ENCODE data around the gene PASD1. TPM values are rescaled to one million over a fixed set of nuclear protein-coding genes. Genes with fewer than 3 reads are reported as not detected.

Gene PASD1
- total RNA-seq, 1 donor, result not detected

GRCh38 chrX:151701071-151701470 lies 137.6 kb downstream of the PASD1 start:
- no peaks in the 10 kb centered on the region for H3K9me3 ChIP-seq (ENCODE audit: low read depth, low read length)
- H3K4me2 ChIP-seq (ENCODE audit: insufficient read depth, low read length), result no peak overlapping the region
- no peak overlapping the region for H3K27ac ChIP-seq (ENCODE audit: low read depth, low read length)
- no peak overlapping the region for H3K4me3 ChIP-seq (ENCODE audit: insufficient read depth, low read length)
- no peak overlapping the region for H2AFZ ChIP-seq (ENCODE audit: low read length)
- H3K4me1 ChIP-seq (ENCODE audit: insufficient read depth, low read length), result no peaks in the 10 kb centered on the region
- no peaks in the 10 kb centered on the region for H3K27me3 ChIP-seq (ENCODE audit: insufficient read depth, low read length)
- H3K36me3 ChIP-seq (ENCODE audit: insufficient read depth, low read length), result no peaks in the 10 kb centered on the region
- no peak for DNase-seq (ENCODE audit: insufficient read length, low spot score, missing footprints)
- H4K20me1 ChIP-seq (ENCODE audit: insufficient read depth, low read length), result no peaks in the 10 kb centered on the region
- no peaks in the 10 kb centered on the region for H3K79me2 ChIP-seq (ENCODE audit: insufficient read depth, low read length)
- TF ChIP-seq, protein P1, sequence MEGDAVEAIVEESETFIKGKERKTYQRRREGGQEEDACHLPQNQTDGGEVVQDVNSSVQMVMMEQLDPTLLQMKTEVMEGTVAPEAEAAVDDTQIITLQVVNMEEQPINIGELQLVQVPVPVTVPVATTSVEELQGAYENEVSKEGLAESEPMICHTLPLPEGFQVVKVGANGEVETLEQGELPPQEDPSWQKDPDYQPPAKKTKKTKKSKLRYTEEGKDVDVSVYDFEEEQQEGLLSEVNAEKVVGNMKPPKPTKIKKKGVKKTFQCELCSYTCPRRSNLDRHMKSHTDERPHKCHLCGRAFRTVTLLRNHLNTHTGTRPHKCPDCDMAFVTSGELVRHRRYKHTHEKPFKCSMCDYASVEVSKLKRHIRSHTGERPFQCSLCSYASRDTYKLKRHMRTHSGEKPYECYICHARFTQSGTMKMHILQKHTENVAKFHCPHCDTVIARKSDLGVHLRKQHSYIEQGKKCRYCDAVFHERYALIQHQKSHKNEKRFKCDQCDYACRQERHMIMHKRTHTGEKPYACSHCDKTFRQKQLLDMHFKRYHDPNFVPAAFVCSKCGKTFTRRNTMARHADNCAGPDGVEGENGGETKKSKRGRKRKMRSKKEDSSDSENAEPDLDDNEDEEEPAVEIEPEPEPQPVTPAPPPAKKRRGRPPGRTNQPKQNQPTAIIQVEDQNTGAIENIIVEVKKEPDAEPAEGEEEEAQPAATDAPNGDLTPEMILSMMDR (IDR thresholded peaks at IDR 0.05; ENCODE audit: extremely low read depth, low read depth, low read length), result no peak

- Histone ChIP-seq H3K27ac (ENCODE audit: low read depth, low read length) (no peak overlapping the region), H3K79me2 (ENCODE audit: insufficient read depth, low read length) (no peaks in the 10 kb centered on the region), H4K20me1 (ENCODE audit: insufficient read depth, low read length) (no peaks in the 10 kb centered on the region), H3K27me3 (ENCODE audit: insufficient read depth, low read length) (no peaks in the 10 kb centered on the region), H2AFZ (ENCODE audit: low read length) (no peak overlapping the region), H3K4me3 (ENCODE audit: insufficient read depth, low read length) (no peak overlapping the region), H3K4me2 (ENCODE audit: insufficient read depth, low read length) (no peak overlapping the region), H3K4me1 (ENCODE audit: insufficient read depth, low read length) (no peaks in the 10 kb centered on the region), H3K36me3 (ENCODE audit: insufficient read depth, low read length) (no peaks in the 10 kb centered on the region), H3K9me3 (ENCODE audit: low read depth, low read length) (no peaks in the 10 kb centered on the region)
- TF ChIP-seq, protein P1 (IDR thresholded peaks at IDR 0.05; ENCODE audit: extremely low read depth, low read depth, low read length), result no peak
- DNase-seq (ENCODE audit: insufficient read length, low spot score, missing footprints), result no peak
These were observed 138.1 kb downstream of the PASD1 start for GRCh38 chrX:151701531-151701930.

GRCh38 chrX:151702026-151702714 lies 138.7 kb downstream of the PASD1 start:
- no peaks in the 10 kb centered on the region for H3K79me2 ChIP-seq (ENCODE audit: insufficient read depth, low read length)
- no peak overlapping the region for H3K27ac ChIP-seq (ENCODE audit: low read depth, low read length)
- TF ChIP-seq, protein P1 (IDR thresholded peaks at IDR 0.05; ENCODE audit: extremely low read depth, low read depth, low read length), result no peak
- no peaks in the 10 kb centered on the region for H4K20me1 ChIP-seq (ENCODE audit: insufficient read depth, low read length)
- H3K4me2 ChIP-seq (ENCODE audit: insufficient read depth, low read length), result no peak overlapping the region
- no peaks in the 10 kb centered on the region for H3K36me3 ChIP-seq (ENCODE audit: insufficient read depth, low read length)
- H3K4me1 ChIP-seq (ENCODE audit: insufficient read depth, low read length), result no peaks in the 10 kb centered on the region
- H3K27me3 ChIP-seq (ENCODE audit: insufficient read depth, low read length), result no peaks in the 10 kb centered on the region
- no peak for DNase-seq (ENCODE audit: insufficient read length, low spot score, missing footprints)
- no peak overlapping the region for H2AFZ ChIP-seq (ENCODE audit: low read length)
- H3K4me3 ChIP-seq (ENCODE audit: insufficient read depth, low read length), result no peak overlapping the region
- H3K9me3 ChIP-seq (ENCODE audit: low read depth, low read length), result no peaks in the 10 kb centered on the region

DNA sequence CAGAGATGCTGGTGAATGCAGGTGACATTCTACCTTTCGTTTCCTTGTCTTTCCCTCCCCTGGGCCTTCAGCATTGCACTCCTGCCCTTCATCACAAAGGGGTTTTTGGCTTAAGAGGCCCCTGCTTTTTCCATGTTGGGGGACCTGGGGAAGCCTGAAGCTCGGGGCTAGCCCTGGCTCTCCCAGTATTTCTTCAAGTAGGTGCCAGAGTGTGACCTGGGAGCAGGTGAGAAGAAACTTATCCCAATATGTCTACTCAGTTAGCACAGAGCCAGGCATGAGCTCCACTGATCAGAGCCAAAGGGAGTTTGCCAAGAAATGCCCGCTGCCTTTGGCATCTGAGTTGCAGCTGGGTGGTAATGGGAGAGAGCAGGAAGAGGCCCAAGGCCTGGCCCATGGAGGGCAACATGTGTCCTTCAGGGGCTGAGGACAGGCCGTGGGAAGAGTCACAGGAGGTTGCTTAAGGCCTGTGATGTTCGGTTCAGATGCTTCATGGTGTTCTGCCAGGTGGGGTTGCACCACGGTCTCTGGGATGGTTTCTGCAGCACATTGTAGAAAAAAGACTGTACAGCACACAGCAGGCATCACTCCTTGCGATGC lies 139.4 kb downstream of the PASD1 start:
- no peak for DNase-seq (ENCODE audit: insufficient read length, low spot score, missing footprints)
- no peak overlapping the region for H3K27ac ChIP-seq (ENCODE audit: low read depth, low read length)
- H3K4me3 ChIP-seq (ENCODE audit: insufficient read depth, low read length), result no peak overlapping the region
- H2AFZ ChIP-seq (ENCODE audit: low read length), result no peak overlapping the region
- H3K27me3 ChIP-seq (ENCODE audit: insufficient read depth, low read length), result no peaks in the 10 kb centered on the region
- H3K9me3 ChIP-seq (ENCODE audit: low read depth, low read length), result no peaks in the 10 kb centered on the region
- H3K79me2 ChIP-seq (ENCODE audit: insufficient read depth, low read length), result no peaks in the 10 kb centered on the region
- no peaks in the 10 kb centered on the region for H3K36me3 ChIP-seq (ENCODE audit: insufficient read depth, low read length)
- no peaks in the 10 kb centered on the region for H4K20me1 ChIP-seq (ENCODE audit: insufficient read depth, low read length)
- H3K4me2 ChIP-seq (ENCODE audit: insufficient read depth, low read length), result no peak overlapping the region
- no peaks in the 10 kb centered on the region for H3K4me1 ChIP-seq (ENCODE audit: insufficient read depth, low read length)
- TF ChIP-seq, protein P1 (IDR thresholded peaks at IDR 0.05; ENCODE audit: extremely low read depth, low read depth, low read length), result no peak
